Large intestine (tissue), 3 donors: ENCODE results near the gene OOSP4A. TPM values are rescaled to one million over a fixed set of nuclear protein-coding genes. Genes with fewer than 3 reads are reported as not detected.

ENCODE experiments used
- DNase-seq, 2 donors: peaks; one replicate each; pipeline versions ENCODE4 v3.0.0 to v3.0.0-alpha.2; 2013
- H3K27ac ChIP-seq: one replicate; pipeline ENCODE4 v1.5.1; 2013; ENCODE audit warnings: low read length
- H3K27me3 ChIP-seq: 2 replicates; pipeline ENCODE4 v1.6.1; 2013; ENCODE audit warnings: low read length; ENCODE audit not compliant: control insufficient read depth, insufficient read depth
- H3K36me3 ChIP-seq: 2 replicates; pipeline ENCODE4 v1.6.1; 2013; ENCODE audit warnings: low read length; ENCODE audit not compliant: control insufficient read depth, insufficient read depth
- H3K4me1 ChIP-seq: one replicate; pipeline ENCODE4 v1.6.1; 2013; ENCODE audit warnings: low read length; ENCODE audit not compliant: control insufficient read depth, insufficient read depth
- H3K4me3 ChIP-seq: one replicate; pipeline ENCODE4 v1.5.1; 2013; ENCODE audit warnings: low read length
- H3K9me3 ChIP-seq: one replicate; pipeline ENCODE4 v1.6.1; 2013; ENCODE audit warnings: mild to moderate bottlenecking, low read depth, low read length, moderate library complexity; ENCODE audit not compliant: control insufficient read depth
- WGBS: methylation state at CpG from one replicate; pipeline ENCODE4 v1.1.5; 2013; ENCODE audit warnings: low lambda C conversion rate; ENCODE audit not compliant: insufficient coverage; 5-methylcytosine and 5-hydroxymethylcytosine counted together
- polyA plus RNA-seq: library from polyadenylated mRNA; unstranded; fragments of 120-200 nt; gene quantifications from one replicate; pipeline ENCODE4 v1.2.1, GENCODE V29; 2013

The OOSP4A gene
- polyA plus RNA-seq, 1 donor = not detected

DNA sequence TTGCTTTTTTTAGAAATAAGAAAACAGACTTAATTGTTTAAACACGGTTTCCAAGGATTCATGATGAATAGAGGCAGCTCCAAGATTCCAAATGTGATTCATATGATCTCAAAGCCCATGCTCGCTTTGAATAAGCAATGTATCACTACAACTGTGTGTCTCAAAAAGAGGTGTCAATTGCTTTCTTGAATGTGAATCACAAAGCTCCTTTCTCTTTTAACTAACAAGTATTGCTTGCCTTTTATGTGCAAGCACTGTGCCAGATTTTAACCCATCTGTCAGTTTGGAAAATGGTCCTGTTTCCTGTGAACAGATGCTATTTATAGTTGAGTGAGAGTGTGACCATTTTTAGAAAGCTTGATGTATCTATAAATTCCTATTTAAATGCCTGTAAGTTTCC, 19.1 kb upstream of the OOSP4A start:
- Histone ChIP-seq H3K36me3 (no peaks in the 10 kb centered on the region), H3K4me3 (no peak overlapping the region), H3K27ac (no peak overlapping the region), H3K27me3 (no peaks in the 10 kb centered on the region), H3K4me1 (no peaks in the 10 kb centered on the region), H3K9me3 (no peaks in the 10 kb centered on the region)
- WGBS = 80% methylated on average over 1 of the region's 2 CpGs
- DNase-seq = no peak

DNA sequence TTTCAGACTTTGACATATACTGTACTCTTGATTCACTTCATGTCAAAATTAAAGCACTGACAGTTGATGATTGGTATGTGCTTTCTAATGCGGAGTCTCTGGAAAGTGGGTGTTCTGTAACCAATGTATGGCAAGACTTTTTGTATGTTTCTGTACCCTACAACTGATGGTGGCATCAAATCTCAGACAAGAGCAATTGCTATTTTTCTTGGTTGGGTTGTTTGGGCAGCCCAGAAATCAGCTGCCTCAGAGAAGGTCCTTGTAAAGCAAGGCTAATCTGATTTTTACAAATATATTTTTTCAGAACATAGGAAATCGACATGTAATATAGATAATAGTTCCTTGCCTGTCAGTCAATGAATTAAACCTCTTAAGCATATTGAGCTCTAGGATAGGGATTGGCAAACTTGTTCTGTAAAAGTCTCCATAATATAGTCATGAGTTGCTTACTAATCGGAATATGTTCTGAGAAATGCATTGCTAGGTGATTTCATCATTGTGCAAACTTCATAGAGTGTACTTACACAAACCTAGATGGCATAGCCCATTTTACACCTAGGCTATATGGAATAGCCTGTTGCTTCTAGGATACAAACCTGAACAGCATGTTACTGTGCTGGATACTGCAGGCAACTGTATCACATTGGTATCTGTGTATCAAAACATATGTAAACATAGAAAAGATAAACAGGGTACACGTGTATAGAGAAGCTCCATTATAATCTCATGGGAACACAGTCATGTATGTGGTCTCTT, 10.2 kb upstream of the OOSP4A start:
- no peaks in the 10 kb centered on the region for H3K27me3 ChIP-seq
- DNase-seq = no peak
- no peak overlapping the region for H3K27ac ChIP-seq
- no peaks in the 10 kb centered on the region for H3K9me3 ChIP-seq
- H3K4me1 ChIP-seq = no peaks in the 10 kb centered on the region
- no peaks in the 10 kb centered on the region for H3K36me3 ChIP-seq
- WGBS = no CpG with 5 or more reads among the region's 4 CpGs
- H3K4me3 ChIP-seq = no peak overlapping the region

DNA sequence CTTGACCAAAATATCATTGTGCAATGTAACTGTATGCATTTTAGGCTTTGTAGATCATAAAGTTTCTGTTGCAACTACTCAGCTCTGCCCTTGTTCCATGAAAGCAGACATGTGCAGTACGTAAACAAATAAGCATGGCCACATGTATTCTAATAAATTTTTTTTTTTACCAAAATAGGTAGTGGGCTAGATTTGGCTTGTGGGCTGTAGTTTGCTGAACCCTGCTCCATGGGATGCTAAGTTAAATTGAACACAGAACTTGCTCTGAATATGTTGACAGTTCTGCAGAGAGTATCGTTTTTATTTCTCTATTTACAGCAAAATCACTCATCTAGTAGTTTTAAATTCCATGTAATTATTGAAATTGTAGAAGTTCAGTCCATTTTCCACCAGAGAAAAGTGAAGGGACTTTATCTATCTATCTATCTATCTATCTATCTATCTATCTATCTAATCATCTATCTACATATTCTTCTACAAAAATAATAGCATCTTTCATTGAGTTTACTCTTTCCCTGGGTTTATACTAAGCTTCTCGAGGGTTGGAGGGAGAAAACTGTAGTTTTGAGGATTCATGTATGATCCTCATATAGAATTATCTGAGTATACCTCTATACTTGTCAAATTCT, 9.5 kb upstream of the OOSP4A start:
- 80% methylated on average over 1 of the region's 3 CpGs for WGBS
- no peaks in the 10 kb centered on the region for H3K9me3 ChIP-seq
- no peak overlapping the region for H3K27ac ChIP-seq
- H3K4me3 ChIP-seq = no peak overlapping the region
- no peaks in the 10 kb centered on the region for H3K27me3 ChIP-seq
- no peaks in the 10 kb centered on the region for H3K36me3 ChIP-seq
- no peak for DNase-seq
- no peaks in the 10 kb centered on the region for H3K4me1 ChIP-seq

DNA sequence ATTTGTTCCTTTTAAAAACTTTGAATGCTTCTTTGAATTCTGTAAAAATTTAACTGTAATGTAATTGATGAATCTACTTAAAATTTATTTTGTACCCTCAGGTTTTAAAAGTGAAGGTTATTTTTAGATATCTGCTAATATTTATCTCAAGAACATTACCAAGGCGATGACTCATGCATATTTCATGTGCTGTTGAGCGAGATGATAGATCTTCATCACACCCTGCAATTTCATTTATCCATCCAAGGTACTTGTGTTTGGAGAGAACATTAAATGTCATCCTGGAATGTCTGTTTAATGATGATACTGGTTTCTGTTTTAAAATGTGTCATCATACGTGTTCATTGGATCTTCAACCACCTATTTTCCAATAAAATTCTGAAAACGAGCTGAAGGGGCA, 6.7 kb upstream of the OOSP4A start:
- H3K36me3 ChIP-seq = no peaks in the 10 kb centered on the region
- no peak overlapping the region for H3K4me3 ChIP-seq
- no peak for DNase-seq
- H3K27ac ChIP-seq = no peak overlapping the region
- no CpG with 5 or more reads among the region's 4 CpGs for WGBS
- H3K9me3 ChIP-seq = no peaks in the 10 kb centered on the region
- H3K4me1 ChIP-seq = peaks cover 7% of the 10 kb centered on the region
- no peaks in the 10 kb centered on the region for H3K27me3 ChIP-seq

DNA sequence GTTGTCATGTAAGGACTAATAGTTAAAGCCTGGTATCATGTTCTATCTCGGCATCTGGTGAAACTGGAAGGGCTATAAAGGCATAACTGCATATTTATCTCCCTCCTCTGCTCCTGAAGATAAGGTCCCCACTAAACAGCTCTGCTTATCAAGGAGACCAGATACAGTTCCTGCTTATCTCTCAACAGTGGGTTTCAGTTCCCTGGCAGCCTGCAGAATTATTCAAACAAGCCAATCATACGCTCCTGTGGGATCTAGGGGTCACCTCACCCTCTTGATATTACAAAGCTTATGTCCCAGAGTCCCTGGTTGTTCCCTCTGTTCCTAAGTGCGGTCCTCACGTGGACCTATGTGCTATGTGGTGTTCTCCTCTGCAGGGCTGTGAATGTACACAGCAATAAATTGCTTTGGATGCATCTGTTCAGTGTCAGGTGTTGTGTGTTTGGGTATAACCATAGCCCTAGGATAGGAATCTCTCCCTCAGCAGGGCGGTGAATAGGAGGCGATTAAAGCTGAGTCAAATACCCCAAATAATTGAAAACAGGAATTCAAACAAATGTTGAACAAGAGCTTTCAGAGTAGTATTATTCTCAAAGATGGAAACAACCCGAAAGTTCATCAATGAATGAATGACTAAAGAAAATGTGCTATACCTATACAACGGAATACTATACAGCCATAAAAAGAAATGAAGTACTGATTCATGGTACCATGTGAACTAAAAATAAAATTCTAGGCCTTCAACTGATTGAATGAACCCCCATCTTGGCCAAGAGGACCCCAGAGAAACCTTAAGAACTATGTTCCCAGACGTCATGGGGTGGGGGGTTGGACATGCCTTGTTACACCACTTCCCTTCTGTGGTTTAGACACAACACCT, 3.1 kb upstream of the OOSP4A start:
- Histone ChIP-seq H3K9me3 (no peaks in the 10 kb centered on the region), H3K4me3 (no peak overlapping the region), H3K27me3 (no peaks in the 10 kb centered on the region), H3K4me1 (peaks cover 7% of the 10 kb centered on the region), H3K27ac (peak overlapping the region; percentile 45), H3K36me3 (no peaks in the 10 kb centered on the region)
- 82% methylated on average over 4 of the region's 9 CpGs for WGBS
- DNase-seq = peak; percentile 47 to 81

DNA sequence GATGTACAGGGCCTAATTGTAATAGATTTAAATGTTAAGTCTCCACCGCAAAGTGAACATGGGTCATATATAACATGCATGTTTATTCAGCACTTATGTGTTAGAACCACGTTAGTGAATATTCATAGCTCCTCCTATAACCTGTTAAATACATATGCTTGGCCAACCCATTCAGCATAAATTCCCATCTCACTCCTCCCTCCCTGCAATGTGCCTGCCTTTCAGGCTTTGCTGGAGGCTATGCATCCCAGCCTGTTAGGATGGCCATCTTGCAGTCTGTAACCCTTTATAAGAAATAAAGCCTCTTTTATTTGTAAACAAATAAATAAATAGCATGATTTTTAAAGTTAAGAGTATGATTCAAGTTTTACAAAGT, 1.7 kb upstream of the OOSP4A start:
- Histone ChIP-seq H3K27me3 (no peaks in the 10 kb centered on the region), H3K9me3 (no peaks in the 10 kb centered on the region), H3K4me1 (peaks cover 7% of the 10 kb centered on the region), H3K36me3 (no peaks in the 10 kb centered on the region), H3K27ac (no peak overlapping the region), H3K4me3 (no peak overlapping the region)
- WGBS = 80% methylated on average over 1 of the region's 2 CpGs
- DNase-seq = no peak

DNA sequence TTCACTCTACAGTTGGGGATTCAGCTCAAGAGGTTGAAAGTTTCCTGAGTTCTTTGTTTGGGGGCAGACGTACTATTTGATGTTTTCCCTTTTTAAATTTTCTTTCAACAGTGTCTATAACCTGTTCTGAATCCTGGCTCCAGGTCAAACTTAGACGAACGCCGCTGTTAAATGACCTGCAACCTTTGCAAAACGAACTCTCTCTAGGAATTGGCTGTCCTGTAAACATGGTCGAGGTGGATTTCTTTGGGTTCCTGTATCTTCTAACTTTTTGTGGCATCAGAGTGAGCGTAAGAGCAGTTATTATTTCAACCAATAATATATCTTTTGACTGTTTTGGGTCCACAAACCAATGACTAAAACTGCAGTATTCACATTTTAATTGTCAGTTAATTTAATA, 1.6 kb downstream of the OOSP4A start:
- H3K4me3 ChIP-seq = no peak overlapping the region
- H3K27ac ChIP-seq = no peak overlapping the region
- no peak for DNase-seq
- H3K27me3 ChIP-seq = no peaks in the 10 kb centered on the region
- no peaks in the 10 kb centered on the region for H3K9me3 ChIP-seq
- peaks cover 3% of the 10 kb centered on the region for H3K4me1 ChIP-seq
- 100% methylated on average over 1 of the region's 7 CpGs for WGBS
- H3K36me3 ChIP-seq = no peaks in the 10 kb centered on the region

DNA sequence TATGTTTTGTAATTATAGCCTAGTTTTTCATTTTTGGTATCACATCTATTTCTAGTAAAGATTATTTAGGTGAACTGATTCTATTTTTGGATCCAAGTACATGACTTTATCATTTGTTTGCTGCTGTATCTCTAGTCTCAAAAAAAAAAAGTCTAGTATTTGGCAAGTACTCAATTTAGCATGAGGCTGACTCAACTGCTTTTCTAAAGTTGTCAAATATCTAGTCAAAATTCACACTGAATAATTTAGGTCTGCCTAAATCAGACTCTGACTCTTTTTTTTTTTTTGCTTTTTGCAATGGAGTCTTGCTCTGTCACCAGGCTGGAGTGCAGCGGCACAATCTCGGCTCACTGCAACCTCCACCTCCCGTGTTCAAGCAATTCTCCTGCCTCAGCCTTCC, 2.4 kb downstream of the OOSP4A start:
- Histone ChIP-seq H3K4me1 (no peaks in the 10 kb centered on the region), H3K27me3 (no peaks in the 10 kb centered on the region), H3K9me3 (no peaks in the 10 kb centered on the region), H3K36me3 (no peaks in the 10 kb centered on the region), H3K27ac (no peak overlapping the region), H3K4me3 (no peak overlapping the region)
- no peak for DNase-seq
- WGBS = no CpG with 5 or more reads among the region's 3 CpGs

DNA sequence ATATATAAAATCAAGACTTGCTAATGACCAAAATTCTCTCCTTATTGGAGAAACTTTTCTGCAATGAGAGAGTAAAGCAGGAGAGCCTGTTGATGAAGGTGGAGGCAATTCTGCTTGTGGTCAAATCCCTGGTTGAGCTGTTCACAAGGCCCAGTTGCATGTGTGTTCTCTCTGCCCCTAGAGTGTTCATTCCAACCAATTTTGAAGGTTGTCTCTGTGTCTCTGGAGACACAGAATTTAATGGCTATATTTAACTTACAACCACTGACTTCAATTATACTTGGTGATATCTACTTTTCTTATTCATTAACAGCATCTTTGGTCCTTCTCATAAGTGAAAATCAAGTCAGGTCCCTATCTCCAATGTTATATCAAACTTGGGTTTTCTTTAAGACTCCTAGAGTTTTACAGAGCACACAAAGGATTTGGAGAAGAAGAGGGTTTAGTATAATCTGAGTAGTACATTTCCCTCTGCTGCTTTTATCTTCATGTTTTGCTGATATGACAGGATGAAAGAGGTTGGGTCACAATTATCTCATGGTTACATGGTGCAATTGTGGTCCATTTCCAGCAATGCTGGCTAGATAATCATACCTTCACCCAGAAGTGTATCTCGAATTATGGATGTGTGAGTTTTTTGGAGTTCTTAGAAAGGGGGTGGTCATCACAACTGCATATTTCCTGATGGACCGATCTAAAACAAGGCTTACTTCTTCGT, 4.0 kb downstream of the OOSP4A start:
- Histone ChIP-seq H3K4me3 (no peak overlapping the region), H3K27ac (no peak overlapping the region), H3K9me3 (no peaks in the 10 kb centered on the region), H3K27me3 (no peaks in the 10 kb centered on the region), H3K36me3 (no peaks in the 10 kb centered on the region), H3K4me1 (no peaks in the 10 kb centered on the region)
- no peak for DNase-seq
- WGBS = no CpG with 5 or more reads among the region's 3 CpGs

DNA sequence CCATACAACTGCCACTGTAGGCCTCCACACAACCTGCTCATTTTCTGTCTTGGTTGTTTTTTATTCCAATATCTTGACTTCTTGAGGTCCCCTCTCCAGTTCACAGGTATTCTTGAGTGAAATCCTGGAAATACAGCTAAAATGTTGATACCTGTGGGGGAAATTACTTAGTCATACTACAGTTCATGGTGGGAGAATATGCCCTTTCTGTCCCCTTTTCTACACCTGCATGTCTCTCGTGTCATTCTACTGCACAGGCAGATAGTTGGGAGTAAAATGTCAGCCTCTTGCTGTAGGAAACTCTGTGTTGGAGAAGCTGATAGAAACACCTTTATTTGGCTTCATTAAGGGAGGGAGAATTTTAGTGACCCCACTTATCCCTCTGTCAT, 4.6 kb downstream of the OOSP4A start:
- no CpG with 5 or more reads among the region's 1 CpG for WGBS
- Histone ChIP-seq H3K27me3 (no peaks in the 10 kb centered on the region), H3K4me1 (no peaks in the 10 kb centered on the region), H3K9me3 (no peaks in the 10 kb centered on the region), H3K4me3 (no peak overlapping the region), H3K36me3 (no peaks in the 10 kb centered on the region), H3K27ac (no peak overlapping the region)
- no peak for DNase-seq
